Measurements from ENCODE around the gene ETF1.

ETF1 gene

DNA sequence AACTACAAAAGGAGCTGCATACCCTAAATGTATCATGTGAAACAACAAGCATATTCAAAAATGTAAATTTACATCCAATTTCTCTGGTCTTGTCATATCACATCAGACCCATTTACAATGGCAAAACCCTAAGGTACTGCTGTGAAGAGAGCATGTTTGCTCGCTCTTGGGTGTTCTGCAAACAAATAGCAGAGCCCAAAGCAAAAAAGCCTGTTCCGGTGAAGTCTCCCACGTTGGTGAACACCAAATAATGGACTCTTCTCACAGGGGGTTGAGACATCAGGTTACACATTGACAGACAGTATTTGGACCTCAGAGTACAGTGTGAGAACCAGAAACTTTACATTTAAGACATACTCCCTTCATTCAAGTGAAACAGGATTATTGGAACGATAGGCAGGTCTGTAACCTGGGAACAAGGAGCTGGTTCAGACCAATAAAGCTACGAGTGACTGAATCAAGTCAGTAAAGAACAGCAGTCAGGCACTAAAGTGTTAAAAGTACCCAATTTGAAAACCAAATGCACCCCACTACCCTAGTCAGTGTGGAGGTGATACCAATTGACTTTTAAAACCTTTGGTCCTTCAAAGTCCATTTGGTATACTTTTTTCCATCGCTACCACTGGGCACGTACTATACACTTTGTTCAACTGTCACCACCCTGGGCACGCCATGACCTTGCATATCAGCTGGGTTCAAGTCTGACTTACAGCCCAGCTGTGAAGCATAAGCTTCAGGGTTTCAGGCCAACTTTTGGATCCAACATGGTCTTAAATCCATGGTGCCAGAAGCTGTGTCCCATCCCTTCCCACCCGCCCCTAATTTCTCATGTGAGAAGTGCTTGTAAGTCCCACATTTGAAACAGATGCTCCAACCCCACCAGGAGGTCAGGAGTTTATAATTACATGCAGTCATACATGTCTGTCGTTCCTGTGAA lies 36.4 kb downstream of the ETF1 start:
- DNase-seq (ENCODE audit: low spot score) = no peak
- in situ Hi-C loops (cut with MboI; ENCODE audit: low sequenced_read_pairs, unreplicated experiment) = no loop called here
- TF ChIP-seq, protein P1, sequence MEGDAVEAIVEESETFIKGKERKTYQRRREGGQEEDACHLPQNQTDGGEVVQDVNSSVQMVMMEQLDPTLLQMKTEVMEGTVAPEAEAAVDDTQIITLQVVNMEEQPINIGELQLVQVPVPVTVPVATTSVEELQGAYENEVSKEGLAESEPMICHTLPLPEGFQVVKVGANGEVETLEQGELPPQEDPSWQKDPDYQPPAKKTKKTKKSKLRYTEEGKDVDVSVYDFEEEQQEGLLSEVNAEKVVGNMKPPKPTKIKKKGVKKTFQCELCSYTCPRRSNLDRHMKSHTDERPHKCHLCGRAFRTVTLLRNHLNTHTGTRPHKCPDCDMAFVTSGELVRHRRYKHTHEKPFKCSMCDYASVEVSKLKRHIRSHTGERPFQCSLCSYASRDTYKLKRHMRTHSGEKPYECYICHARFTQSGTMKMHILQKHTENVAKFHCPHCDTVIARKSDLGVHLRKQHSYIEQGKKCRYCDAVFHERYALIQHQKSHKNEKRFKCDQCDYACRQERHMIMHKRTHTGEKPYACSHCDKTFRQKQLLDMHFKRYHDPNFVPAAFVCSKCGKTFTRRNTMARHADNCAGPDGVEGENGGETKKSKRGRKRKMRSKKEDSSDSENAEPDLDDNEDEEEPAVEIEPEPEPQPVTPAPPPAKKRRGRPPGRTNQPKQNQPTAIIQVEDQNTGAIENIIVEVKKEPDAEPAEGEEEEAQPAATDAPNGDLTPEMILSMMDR (IDR thresholded peaks at IDR 0.05; ENCODE audit: borderline replicate concordance, control extremely low read depth, extremely low read depth, insufficient read depth, missing control alignments) = no peak

DNA sequence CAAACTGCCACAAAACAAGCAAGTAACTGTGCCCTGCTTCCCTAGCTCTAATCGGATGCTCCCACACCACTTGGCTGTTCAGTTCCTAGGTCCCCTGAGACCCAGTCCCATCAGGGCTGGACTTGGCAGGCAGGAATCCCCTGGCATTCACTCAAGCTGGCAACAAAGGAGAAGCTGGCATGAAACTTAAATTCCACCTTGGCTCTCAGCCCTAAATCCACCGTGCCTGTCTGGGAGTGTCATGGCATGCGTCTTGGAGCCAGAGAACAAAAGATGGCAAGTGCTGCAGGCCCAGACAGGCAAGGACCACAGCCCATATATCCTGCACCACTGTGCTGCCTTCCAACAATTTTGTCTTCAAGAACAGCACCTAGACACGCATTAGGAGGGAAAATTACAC lies 38.2 kb downstream of the ETF1 start:
- TF ChIP-seq, protein P1 (IDR thresholded peaks at IDR 0.05; ENCODE audit: borderline replicate concordance, control extremely low read depth, extremely low read depth, insufficient read depth, missing control alignments) = no peak
- no peak for DNase-seq (ENCODE audit: low spot score)
- in situ Hi-C loops (cut with MboI; ENCODE audit: low sequenced_read_pairs, unreplicated experiment) = no loop called here

DNA sequence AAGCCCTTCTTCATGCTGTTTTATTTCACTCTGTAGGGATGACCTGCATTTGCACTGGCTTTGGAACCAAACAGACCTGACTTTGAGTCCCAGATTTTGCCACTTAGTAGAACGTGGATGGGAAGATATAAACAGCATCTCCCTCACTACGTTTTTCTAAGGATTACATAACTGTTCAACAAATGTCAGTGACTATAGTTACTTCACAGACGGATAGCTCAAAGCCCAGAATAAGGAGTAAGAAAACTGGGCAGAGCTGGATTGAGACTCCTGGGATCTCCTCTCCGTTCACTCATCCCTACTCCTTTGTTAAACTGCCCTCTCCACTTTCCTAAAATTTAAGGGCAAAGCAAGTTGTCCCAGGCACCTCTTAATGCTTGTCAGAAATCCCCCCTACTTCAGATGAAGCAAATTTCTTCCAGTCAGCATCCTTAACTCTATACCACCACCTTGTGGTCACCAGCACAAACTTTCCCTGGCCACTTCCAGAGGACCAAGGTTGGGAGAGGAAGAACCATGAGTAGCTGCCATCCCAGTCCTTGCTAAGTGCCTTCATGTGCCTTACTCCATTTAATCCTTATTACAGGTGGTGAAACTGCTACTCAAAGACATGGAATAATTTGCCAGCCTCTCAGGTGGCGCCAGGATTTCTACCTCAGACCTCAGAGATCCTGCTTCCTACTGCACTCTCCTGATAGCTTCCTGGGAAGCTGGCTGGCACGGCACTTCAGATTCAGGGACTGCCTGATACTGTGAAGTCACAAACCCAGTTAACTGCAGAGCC lies 39.4 kb downstream of the ETF1 start:
- TF ChIP-seq, protein P1 (IDR thresholded peaks at IDR 0.05; ENCODE audit: borderline replicate concordance, control extremely low read depth, extremely low read depth, insufficient read depth, missing control alignments) = peak; percentile 67
- in situ Hi-C loops (cut with MboI; ENCODE audit: low sequenced_read_pairs, unreplicated experiment) = no loop called here
- DNase-seq (ENCODE audit: low spot score) = peak; percentile 73

DNA sequence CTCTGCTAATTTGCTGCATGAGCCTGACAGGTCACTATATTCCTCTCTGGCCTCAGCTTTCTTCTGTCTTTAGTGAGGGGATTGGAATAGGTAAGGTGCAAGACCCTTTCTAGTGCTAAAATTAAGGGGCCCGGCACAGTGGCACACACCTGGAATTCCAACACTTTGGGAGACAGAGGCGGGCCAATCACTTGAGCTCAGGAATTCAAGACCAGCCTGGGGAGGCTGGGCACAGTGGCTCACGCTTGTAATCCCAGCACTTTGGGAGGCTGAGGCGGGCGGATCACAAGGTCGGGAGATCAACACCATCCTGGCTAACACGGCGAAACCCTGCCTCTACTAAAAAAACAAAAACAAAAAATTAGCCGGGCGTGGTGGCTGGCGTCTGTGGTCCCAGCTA lies 40.5 kb downstream of the ETF1 start:
- in situ Hi-C loops (cut with MboI; ENCODE audit: low sequenced_read_pairs, unreplicated experiment) = no loop called here
- TF ChIP-seq, protein P1 (IDR thresholded peaks at IDR 0.05; ENCODE audit: borderline replicate concordance, control extremely low read depth, extremely low read depth, insufficient read depth, missing control alignments) = no peak
- DNase-seq (ENCODE audit: low spot score) = no peak

DNA sequence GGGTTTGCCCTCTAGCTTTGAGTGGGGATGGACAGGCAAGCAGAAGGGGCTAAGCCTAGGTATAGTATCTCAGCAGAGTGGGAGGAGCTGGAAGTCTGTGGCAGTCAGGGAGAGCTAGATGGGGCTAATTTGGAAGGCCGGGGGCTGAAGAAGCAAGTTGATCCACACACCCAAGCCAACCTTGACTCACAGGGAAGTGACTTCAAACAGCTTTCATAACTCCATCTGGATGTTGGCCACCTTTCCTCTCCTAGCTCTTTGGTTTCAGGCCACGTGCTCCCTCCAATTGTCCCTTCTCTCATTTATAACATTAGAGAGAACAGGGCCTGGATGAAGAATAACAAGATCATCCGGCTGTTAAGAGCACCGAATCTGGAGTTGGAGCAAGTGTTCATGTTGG lies 40.9 kb downstream of the ETF1 start:
- TF ChIP-seq, protein P1 (IDR thresholded peaks at IDR 0.05; ENCODE audit: borderline replicate concordance, control extremely low read depth, extremely low read depth, insufficient read depth, missing control alignments) = no peak
- in situ Hi-C loops (cut with MboI; ENCODE audit: low sequenced_read_pairs, unreplicated experiment) = no loop called here

DNA sequence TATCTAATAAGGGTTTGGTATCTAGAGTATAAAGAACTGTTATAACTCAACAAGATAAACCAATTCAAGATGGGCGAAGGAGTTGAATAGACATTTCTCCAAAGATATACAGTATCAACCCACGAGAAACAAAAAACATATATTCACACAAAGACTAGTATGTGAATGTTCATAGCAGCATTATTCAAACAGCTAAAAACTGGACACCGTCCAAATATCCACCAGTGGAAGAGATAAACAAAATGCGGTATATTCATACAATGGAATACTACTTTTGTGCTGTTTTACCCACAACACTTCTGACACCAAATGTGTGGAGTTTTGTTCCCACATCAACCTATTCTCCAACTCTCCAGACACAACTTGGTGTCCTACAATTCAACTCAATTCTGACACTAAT lies 44.7 kb downstream of the ETF1 start:
- TF ChIP-seq, protein P1 (IDR thresholded peaks at IDR 0.05; ENCODE audit: borderline replicate concordance, control extremely low read depth, extremely low read depth, insufficient read depth, missing control alignments) = no peak
- DNase-seq (ENCODE audit: low spot score) = no peak
- in situ Hi-C loops (cut with MboI; ENCODE audit: low sequenced_read_pairs, unreplicated experiment) = no loop called here

More for the DNA sequence above, 40.9 kb downstream of the ETF1 start:
- no peak for DNase-seq (ENCODE audit: low spot score)

Measured in GM13976 (cell line).